Measurements from ENCODE around the gene MAP2K6. TPM values are rescaled to one million over a fixed set of nuclear protein-coding genes. Genes with fewer than 3 reads are reported as not detected.

Gene MAP2K6
- total RNA-seq (2022; extraction: Qiagen RNA extraction; ENCODE audit: low read depth) = 6.5 to 10.5 TPM (median 7.1 TPM) in 5 replicates

DNA sequence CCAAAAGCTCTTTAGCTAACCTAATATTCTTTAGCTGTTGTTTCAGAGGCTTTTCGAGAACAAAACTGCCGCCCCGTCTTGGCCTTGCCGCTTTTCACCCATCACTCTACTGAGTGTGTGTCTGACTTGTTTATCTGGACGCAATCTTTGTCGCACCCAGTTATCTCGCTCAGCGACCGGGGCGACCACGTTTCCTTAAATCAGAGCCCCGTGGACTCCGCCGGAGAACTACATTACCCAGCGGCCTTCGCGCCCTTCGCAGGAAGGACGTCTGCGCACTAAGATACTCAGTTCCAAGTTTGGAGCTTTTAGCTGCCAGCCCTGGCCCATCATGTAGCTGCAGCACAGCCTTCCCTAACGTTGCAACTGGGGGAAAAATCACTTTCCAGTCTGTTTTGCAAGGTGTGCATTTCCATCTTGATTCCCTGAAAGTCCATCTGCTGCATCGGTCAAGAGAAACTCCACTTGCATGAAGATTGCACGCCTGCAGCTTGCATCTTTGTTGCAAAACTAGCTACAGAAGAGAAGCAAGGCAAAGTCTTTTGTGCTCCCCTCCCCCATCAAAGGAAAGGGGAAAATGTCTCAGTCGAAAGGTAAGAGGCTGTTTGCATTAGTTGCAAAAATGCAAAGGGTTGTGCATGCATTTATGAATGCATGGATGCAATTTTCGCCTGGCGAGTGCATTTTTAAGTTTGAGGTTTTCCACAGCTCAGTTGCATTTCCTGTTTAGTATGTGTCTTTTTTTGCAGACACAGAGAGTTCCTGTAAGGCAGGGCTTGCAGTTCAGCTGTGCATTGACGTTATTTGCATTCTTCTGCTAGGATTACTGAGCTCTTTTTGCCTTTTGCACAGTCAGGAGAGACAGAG is at the start of gene MAP2K6:
MAP2K6 (plus strand) TSS at position 290 of the 867 bp plus-strand sequence; CDS start at position 578, 288 bp downstream.

Other genes starting within 250 kb of the MAP2K6 start
- gene ABCA10, start 185.9 kb upstream of the MAP2K6 start, total RNA-seq (2022; extraction: Qiagen RNA extraction; ENCODE audit: low read depth) = 0.05 to 0.37 TPM (median 0.12 TPM) in 5 replicates
- 1.7 to 4.3 TPM (median 2.9 TPM) in 5 replicates for gene ABCA5, start 87.6 kb upstream of the MAP2K6 start, total RNA-seq (2022; extraction: Qiagen RNA extraction; ENCODE audit: low read depth)

Measured in A549 treated with ZK216348 at 1 μM for 4 hours (cell line).